Activated naive CD8-positive, alpha-beta T cell treated with anti-CD3 and anti-CD28 coated beads, Interleukin-2, amount 10 ng/mL, durations not matched to agents 7 days and 5 days (primary cell): Measurements from ENCODE around the gene HEMGN. TPM values are rescaled to one million over a fixed set of nuclear protein-coding genes. Genes with fewer than 3 reads are reported as not detected.
"Not testable (repeated sequence)": the region's sequence is repeated elsewhere in the genome, so short reads cannot be mapped to it uniquely, and the experiment has no call there.

ENCODE experiments used
- ATAC-seq: fragments of 150-1000 bp; cut with Tn5 transposase; one replicate; pipeline ENCODE4 v1.10.0; 2021; ENCODE audit warnings: low read depth, moderate library complexity
- POLR2A ChIA-PET: fragments of 350-600 bp; sonication (Branson Sonifier 250); formaldehyde crosslinking; loops from one replicate; lab custom pipeline; 2021; ENCODE audit warnings: antibody characterized with exemption; lab: Charles Lee
- DNase-seq: peaks from one replicate; pipeline ENCODE4 v3.0.0; 2021
- H3K27ac Mint-ChIP-seq: one replicate; pipeline ENCODE4 v1.8.0; 2022; ENCODE audit warnings: mild to moderate bottlenecking, mixed read lengths
- H3K27me3 Mint-ChIP-seq: one replicate; pipeline ENCODE4 v1.8.0; 2022; ENCODE audit warnings: mild to moderate bottlenecking, moderate library complexity, mixed read lengths
- H3K36me3 Mint-ChIP-seq: one replicate; pipeline ENCODE4 v1.8.0; 2021; ENCODE audit warnings: mild to moderate bottlenecking, mixed read lengths
- H3K4me1 Mint-ChIP-seq: one replicate; pipeline ENCODE4 v1.8.0; 2021; ENCODE audit warnings: mixed read lengths
- H3K4me3 Mint-ChIP-seq: one replicate; pipeline ENCODE4 v1.8.0; 2022; ENCODE audit warnings: mild to moderate bottlenecking, moderate library complexity, mixed read lengths
- H3K9me3 Mint-ChIP-seq: one replicate; pipeline ENCODE4 v1.8.0; 2021; ENCODE audit warnings: mixed read lengths
- total RNA-seq, 2 experiments: library from RNA; stranded (reverse); gene quantifications; one replicate each; pipeline ENCODE4 v1.2.3, GENCODE V29; 2021

Gene HEMGN
- total RNA-seq, 2 experiments from 2014 or later, result 0.47 to 1.1 TPM

DNA sequence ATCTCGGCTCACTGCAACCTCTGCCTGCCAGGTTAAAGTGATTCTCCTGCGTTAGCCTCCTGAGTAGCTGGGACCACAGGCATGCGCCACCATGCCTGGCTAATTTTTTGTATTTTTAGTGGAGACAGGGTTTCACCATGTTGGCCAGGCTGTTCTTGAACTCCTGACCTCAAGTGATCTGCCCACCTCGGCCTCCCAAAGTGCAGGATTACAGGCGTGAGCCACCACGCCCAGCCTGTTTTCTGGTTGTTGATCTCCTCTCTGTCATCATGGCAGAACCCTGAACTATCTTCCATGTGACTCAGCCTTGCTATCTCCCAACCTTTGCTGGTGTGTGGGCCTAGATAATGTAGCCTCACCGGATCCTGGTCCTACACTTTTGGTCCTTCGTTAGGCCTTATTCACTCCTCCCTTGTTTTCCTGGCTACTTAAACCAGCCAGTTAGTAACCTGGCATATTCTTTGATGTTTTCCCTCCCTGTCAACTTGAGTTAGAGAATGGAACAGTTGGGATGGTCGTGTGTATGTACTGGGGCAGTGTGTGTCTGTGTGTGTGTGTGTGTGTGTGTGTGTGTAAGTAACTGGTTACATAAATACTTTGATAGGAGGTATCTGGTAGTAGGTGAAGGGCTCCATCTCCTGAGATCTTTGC is 22.8 kb upstream of the HEMGN start:
- not testable (repeated sequence) for H3K27me3 Mint-ChIP-seq, H3K27ac Mint-ChIP-seq, DNase-seq, ATAC-seq, H3K4me1 Mint-ChIP-seq, H3K4me3 Mint-ChIP-seq, H3K9me3 Mint-ChIP-seq, H3K36me3 Mint-ChIP-seq
- POLR2A ChIA-PET, result interaction anchor here (1.4 kb wide), 1 partner anchor 23 kb away, joined by 3 read pairs; the partner anchor contains the start of gene ANP32B

DNA sequence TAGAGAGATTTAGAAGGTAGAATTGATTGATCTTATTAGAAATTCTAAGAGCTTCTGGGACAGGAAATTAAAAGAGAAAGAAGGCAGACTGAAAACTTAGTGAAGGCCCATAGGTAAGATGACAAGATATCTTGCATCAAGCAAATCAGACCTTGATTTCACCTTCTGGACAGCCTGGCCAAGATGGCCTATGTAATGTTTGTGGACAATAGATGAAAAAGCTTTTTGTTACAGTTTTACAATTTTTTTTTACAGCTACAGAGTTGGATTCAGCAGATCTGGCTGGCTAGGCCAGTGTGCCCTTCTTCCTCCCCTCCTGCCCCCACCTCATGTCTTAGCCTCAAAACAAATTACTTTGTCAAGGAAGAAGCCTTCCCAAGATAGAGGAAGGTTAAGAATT is 21.6 kb upstream of the HEMGN start:
- H3K4me3 Mint-ChIP-seq, result no peak overlapping the region
- no peaks in the 10 kb centered on the region for H3K9me3 Mint-ChIP-seq
- no peak overlapping the region for H3K27ac Mint-ChIP-seq
- no peak for ATAC-seq
- no peaks in the 10 kb centered on the region for H3K36me3 Mint-ChIP-seq
- DNase-seq, result no peak
- peaks cover 5% of the 10 kb centered on the region for H3K4me1 Mint-ChIP-seq
- POLR2A ChIA-PET, result interaction anchor here (1.2 to 1.4 kb wide), 2 partner anchors 24 to 38 kb away, joined by 3 read pairs; partner anchors contain the start of gene ANP32B
- peaks cover 8% of the 10 kb centered on the region for H3K27me3 Mint-ChIP-seq

DNA sequence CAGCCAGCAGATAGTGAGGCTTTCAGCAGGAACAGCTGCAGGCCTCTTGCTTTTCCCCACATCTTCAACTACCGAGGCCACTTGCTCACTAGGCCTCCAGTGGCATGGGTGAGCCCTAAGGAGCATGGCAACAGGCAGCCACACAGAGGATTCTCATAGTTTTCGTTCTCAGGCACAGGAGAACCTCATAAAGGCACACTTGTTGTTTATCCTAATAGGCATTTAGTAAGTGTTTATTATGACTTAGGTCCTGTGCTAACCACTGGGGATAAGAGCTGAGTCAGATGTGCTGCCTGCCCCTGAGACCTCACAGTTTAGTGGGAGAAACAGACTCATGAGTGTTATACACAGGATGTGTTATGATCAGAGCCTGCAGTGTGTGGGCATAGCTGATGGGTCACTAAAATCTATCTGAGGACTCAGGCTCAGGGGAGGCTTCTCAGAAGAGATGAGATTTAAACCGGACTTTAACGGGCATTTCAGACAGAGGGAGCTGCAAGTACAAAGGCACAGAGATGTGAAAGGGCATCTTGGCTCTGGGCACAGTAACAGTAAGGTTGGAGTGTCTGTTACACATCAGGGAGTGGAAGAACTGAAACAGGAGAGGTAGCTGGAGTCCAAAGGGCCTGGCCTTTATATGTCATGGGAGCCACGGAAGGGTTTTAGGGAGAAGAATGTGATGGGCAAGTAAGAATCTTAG is 21.0 kb upstream of the HEMGN start:
- POLR2A ChIA-PET, result interaction anchor here (1.2 kb wide), 1 partner anchor 38 kb away, joined by 3 read pairs; no protein-coding TSS in a partner anchor
- Mint-ChIP-seq H3K27me3 (peaks cover 4% of the 10 kb centered on the region), H3K4me3 (no peak overlapping the region), H3K4me1 (peaks cover 5% of the 10 kb centered on the region), H3K36me3 (no peaks in the 10 kb centered on the region), H3K27ac (peak overlapping the region; percentile 0), H3K9me3 (no peaks in the 10 kb centered on the region)
- ATAC-seq (no peak), DNase-seq (no peak)

DNA sequence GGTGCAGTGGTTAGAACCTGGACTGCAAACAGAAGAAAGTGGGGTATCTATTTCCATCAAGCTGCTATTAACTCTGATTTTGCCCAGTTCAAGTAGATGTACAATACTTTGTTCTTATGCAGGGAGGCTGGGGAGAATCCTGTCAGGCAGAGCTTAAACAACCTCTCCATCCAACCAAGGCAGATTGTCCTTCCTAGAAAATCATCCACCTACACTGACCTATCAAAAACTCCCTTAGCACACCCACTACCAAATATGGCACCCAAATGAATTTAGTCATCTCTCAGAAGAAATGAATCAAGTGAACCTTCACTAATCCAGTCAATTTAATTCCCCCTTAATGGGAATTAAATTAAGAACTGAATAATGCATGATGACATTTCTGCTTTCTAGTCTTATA is 18.4 kb upstream of the HEMGN start:
- Mint-ChIP-seq H3K27me3 (no peaks in the 10 kb centered on the region), H3K4me1 (peaks cover 4% of the 10 kb centered on the region), H3K27ac (no peak overlapping the region), H3K36me3 (no peaks in the 10 kb centered on the region), H3K9me3 (no peaks in the 10 kb centered on the region), H3K4me3 (no peak overlapping the region)
- ATAC-seq (no peak), DNase-seq (no peak)
- POLR2A ChIA-PET, result interaction anchor here (0.7 to 1.2 kb wide), 3 partner anchors 13 to 320 kb away, joined by 3 to 4 read pairs (median 3); partner anchors contain the start of gene TRMO

DNA sequence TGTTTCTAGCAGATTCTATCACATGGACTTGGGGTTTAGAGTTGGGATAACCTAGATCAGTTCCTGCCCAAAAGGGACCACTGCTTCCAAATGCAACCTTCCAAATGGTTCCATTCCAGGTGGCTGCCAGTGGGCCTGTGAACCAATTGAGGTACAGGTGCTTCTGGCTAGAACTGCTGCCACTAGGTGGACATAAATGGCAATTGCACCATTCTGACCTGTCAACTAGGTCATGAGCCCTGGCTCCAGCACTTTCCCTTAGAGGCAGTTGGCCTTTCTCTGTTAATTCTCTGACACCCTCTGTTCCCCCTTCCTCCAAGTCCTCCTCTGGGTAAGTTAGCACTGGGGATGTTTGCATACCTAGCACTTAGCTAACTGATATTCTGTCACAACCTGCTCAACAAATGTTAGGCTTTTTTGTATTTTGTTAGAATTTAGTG is 16.6 kb upstream of the HEMGN start:
- no peak overlapping the region for H3K27ac Mint-ChIP-seq
- no peaks in the 10 kb centered on the region for H3K9me3 Mint-ChIP-seq
- ATAC-seq (peak; percentile 93), DNase-seq (no peak)
- H3K36me3 Mint-ChIP-seq, result no peaks in the 10 kb centered on the region
- no peak overlapping the region for H3K4me3 Mint-ChIP-seq
- H3K27me3 Mint-ChIP-seq, result peaks cover 8% of the 10 kb centered on the region
- POLR2A ChIA-PET, result interaction anchor here (1.8 kb wide), 1 partner anchor 32 kb away, joined by 6 read pairs; the partner anchor contains the start of gene TRMO
- peaks cover 4% of the 10 kb centered on the region for H3K4me1 Mint-ChIP-seq

DNA sequence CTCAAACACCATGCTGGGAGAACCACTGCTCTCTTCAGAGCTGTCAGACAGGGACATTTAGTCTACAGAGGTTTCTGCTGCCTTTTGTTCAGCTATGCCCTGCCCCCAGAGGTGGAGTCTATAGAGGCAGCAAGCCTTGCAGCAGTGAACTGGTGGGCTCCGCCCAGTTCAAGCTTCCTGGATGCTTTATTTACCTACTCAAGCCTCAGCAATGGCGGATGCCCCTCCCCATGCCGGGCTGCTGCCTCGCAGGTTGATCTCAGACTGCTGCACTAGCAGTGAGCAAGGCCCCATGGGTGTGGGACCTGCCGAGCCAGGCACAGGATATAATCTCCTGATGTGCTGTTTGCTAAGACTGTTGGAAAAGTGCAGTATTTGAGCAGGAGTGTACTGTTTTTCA is 12.9 kb upstream of the HEMGN start:
- not testable (repeated sequence) for H3K36me3 Mint-ChIP-seq, H3K4me3 Mint-ChIP-seq, H3K9me3 Mint-ChIP-seq, H3K27ac Mint-ChIP-seq, H3K4me1 Mint-ChIP-seq, DNase-seq
- peaks cover 20% of the 10 kb centered on the region for H3K27me3 Mint-ChIP-seq
- ATAC-seq, result peak; percentile 57
- POLR2A ChIA-PET, result interaction anchor here (0.6 to 0.8 kb wide), 2 partner anchors 11 to 151 kb away, joined by 3 to 4 read pairs; no protein-coding TSS in a partner anchor

DNA sequence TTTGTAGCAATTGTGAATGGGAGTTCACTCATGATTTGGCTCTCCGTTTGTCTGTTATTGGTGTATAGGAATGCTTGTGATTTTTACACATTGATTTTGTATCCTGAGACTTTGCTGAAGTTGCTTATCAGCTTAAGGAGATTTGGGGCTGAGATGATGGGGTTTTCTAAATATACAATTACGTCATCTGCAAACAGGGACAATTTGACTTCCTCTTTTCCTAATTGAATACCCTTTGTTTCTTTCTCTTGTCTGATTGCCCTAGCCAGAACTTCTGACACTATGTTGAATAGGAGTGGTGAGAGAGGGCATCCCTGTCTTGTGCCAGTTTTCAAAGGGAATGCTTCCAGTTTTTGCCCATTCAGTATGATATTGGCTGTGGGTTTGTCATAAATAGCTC is 9.1 kb upstream of the HEMGN start:
- H3K36me3 Mint-ChIP-seq, DNase-seq, POLR2A ChIA-PET, H3K4me3 Mint-ChIP-seq, ATAC-seq, H3K27ac Mint-ChIP-seq, H3K9me3 Mint-ChIP-seq, H3K4me1 Mint-ChIP-seq: not testable (repeated sequence)
- peaks cover 22% of the 10 kb centered on the region for H3K27me3 Mint-ChIP-seq

DNA sequence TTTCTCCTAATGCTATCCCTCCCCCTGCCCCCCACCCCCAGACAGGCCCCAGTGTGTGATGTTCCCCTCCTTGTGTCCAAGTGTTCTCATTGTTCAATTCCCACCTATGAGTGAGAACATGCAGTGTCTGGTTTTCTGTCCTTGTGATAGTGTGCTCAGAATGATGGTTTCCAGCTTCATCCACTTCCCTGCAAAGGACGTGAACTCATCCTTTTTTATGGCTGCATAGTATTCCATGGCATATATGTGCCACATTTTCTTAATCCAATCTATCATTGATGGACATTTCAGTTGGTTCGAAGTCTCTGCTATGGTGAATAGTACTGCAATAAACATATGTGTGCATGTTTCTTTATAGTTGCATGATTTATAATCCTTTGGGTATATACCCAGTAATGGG is 7.5 kb upstream of the HEMGN start:
- H3K4me1 Mint-ChIP-seq, result not testable (repeated sequence)

DNA sequence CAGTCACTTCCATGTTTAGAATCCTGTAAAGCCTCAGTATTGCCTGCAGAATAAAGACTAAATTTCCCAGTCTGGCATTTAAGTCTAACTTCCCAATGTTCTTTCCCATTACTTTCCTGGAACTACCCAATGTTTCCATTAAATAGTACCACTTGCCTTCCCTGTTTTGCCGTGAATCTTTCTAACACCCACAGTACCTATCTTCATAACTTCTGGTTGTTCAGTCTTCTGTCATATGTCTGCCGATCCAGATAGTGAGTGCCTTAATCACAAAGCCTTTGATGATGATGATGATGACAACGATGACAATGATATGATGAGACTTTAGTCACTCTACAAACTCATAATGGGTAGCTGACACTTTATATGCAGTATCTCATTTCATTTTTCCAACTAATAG is 6.6 kb upstream of the HEMGN start:
- DNase-seq (no peak), ATAC-seq (no peak)
- no peaks in the 10 kb centered on the region for H3K9me3 Mint-ChIP-seq
- peaks cover 16% of the 10 kb centered on the region for H3K27me3 Mint-ChIP-seq
- no peak overlapping the region for H3K27ac Mint-ChIP-seq
- H3K4me3 Mint-ChIP-seq, result no peak overlapping the region
- H3K4me1 Mint-ChIP-seq, result no peaks in the 10 kb centered on the region
- POLR2A ChIA-PET, result interaction anchor here (1.1 to 2.2 kb wide), 3 partner anchors 22 to 38 kb away, joined by 4 to 9 read pairs (median 5); partner anchors contain the start of genes ANP32B and TRMO
- H3K36me3 Mint-ChIP-seq, result no peaks in the 10 kb centered on the region

More for the DNA sequence above, 7.5 kb upstream of the HEMGN start:
- H3K36me3 Mint-ChIP-seq, POLR2A ChIA-PET, H3K9me3 Mint-ChIP-seq, H3K4me3 Mint-ChIP-seq, ATAC-seq, DNase-seq, H3K27ac Mint-ChIP-seq: not testable (repeated sequence)
- H3K27me3 Mint-ChIP-seq, result peaks cover 21% of the 10 kb centered on the region

DNA sequence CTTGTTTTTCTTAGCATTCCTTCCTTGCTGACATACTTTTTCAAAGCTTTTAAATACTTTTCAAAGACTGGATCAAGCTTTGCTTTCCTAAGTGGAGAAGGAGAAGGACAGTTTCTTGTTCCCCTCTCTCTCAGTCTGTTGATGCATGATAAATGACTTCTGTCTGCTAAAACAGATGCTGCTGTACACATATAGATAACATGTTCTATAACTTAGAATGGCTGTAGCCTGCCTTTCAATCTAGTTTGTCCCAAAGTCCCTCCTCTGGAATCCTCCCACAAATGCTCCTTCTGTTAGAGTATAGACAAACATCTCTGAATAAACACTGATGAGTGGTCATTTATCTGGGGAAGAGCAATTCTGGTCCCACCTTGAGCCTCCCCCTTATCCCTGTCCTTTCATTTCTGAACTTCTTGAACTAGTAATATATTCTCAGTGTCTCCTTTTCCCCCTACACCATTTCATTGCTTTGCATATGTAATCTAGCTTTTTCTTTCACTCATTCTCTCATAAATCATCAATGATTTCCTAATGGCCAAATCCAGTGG is 5.4 kb upstream of the HEMGN start:
- no peak overlapping the region for H3K4me3 Mint-ChIP-seq
- POLR2A ChIA-PET, result interaction anchor here (1.2 to 2.2 kb wide), 3 partner anchors 13 to 40 kb away, joined by 3 to 9 read pairs (median 5); partner anchors contain the start of genes ANP32B and TRMO
- no peaks in the 10 kb centered on the region for H3K36me3 Mint-ChIP-seq

DNA sequence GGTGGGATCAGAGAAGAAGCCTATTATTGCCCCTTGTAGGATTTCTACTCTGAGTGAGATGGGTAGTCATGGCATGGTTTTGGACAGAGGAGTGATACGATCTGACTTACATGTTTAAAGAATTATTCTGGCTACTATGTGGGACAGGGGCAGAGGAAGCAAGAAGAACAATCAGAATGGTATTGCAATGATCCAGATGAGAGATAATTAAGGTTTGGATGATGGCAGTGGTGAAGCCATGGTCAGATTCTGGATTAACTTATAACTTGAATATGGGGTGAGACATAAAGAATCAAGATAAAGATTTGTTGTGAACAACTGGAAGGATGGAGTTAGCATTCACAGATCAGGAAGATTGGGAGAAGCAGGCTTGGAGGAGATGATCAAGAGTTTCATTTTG is 3.4 kb upstream of the HEMGN start:
- Mint-ChIP-seq H3K27ac (no peak overlapping the region), H3K4me1 (peaks cover 12% of the 10 kb centered on the region), H3K4me3 (no peak overlapping the region), H3K27me3 (peaks cover 4% of the 10 kb centered on the region), H3K9me3 (no peaks in the 10 kb centered on the region), H3K36me3 (no peaks in the 10 kb centered on the region)
- DNase-seq, result no peak
- POLR2A ChIA-PET, result interaction anchor here (1.0 kb wide), 1 partner anchor 42 kb away, joined by 3 read pairs; the partner anchor contains the start of gene ANP32B
- no peak for ATAC-seq

More for the DNA sequence above, 5.4 kb upstream of the HEMGN start:
- ATAC-seq, result no peak
- DNase-seq, result no peak
- H3K27me3 Mint-ChIP-seq, result peaks cover 13% of the 10 kb centered on the region
- H3K27ac Mint-ChIP-seq, result no peak overlapping the region
- H3K9me3 Mint-ChIP-seq, result no peaks in the 10 kb centered on the region
- peaks cover 3% of the 10 kb centered on the region for H3K4me1 Mint-ChIP-seq

DNA sequence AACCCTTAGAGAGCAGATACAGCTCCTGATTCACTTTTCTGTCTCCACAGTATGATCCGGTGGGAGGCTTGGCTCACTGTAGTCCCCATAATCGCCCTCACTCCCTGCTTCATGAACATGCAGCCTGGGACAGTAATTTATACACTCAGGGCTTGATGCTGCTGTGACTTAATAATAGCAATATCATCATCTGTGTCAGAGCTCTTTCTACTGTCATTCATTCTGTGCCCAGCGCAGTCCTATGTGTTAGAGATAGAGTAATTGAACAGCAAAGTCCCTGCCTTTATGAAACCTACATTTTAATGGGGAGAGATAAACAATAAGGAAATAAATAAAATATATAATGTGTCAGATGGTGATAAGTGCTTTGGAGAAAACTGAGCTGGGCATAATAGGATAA is 2.8 kb upstream of the HEMGN start:
- H3K27me3 Mint-ChIP-seq, result peaks cover 4% of the 10 kb centered on the region
- H3K27ac Mint-ChIP-seq, result no peak overlapping the region
- POLR2A ChIA-PET, result no interaction called here
- ATAC-seq (no peak), DNase-seq (no peak)
- H3K9me3 Mint-ChIP-seq, result no peaks in the 10 kb centered on the region
- H3K4me1 Mint-ChIP-seq, result peaks cover 15% of the 10 kb centered on the region
- no peaks in the 10 kb centered on the region for H3K36me3 Mint-ChIP-seq
- H3K4me3 Mint-ChIP-seq, result no peak overlapping the region

DNA sequence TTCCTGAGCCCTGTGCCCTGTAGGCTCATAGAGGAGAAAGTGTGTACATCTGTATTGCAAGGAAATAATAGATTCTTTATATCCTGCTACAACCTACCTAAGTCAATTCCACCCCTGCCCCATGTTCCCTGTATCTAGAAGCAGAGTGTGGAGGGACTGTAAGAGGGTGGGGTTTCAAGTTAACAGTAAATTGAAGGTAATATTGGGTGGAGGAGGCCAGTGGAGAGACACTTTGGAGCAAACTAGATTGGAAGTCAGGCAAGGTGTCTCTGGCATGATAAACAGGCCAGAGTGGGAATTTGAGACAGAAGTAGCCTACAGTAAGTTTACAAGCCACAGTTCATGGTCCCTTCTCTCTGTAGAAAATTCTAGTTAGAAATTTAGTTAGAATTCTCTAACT is 2.3 kb upstream of the HEMGN start:
- Mint-ChIP-seq H3K9me3 (no peaks in the 10 kb centered on the region), H3K27ac (no peak overlapping the region), H3K27me3 (peaks cover 4% of the 10 kb centered on the region), H3K4me3 (no peak overlapping the region), H3K36me3 (no peaks in the 10 kb centered on the region), H3K4me1 (peaks cover 17% of the 10 kb centered on the region)
- DNase-seq (no peak), ATAC-seq (no peak)
- POLR2A ChIA-PET, result interaction anchor here (0.9 kb wide), 1 partner anchor 43 kb away, joined by 3 read pairs; the partner anchor contains the start of gene ANP32B
